Activated naive CD4-positive, alpha-beta T cell treated with Interleukin-2 at 50 U/mL for 16 hours (primary cell): ENCODE measurements around the gene ALLC.

Source experiments
- DNase-seq: peaks from one replicate; pipeline ENCODE4 v3.0.0-alpha.2; 2020

The ALLC gene

GRCh38 chr2:3680548-3681345 is 22.7 kb downstream of the ALLC start:
- DNase-seq: no peak

GRCh38 chr2:3681625-3682024 is 23.6 kb downstream of the ALLC start:
- DNase-seq: no peak

GRCh38 chr2:3682811-3683210 is 24.8 kb downstream of the ALLC start:
- DNase-seq: no peak

- DNase-seq: no peak
Measured at GRCh38 chr2:3683748-3684454, 25.9 kb downstream of the ALLC start.

GRCh38 chr2:3689998-3690748 is 32.2 kb downstream of the ALLC start:
- DNase-seq: no peak

GRCh38 chr2:3692375-3692774 is 34.4 kb downstream of the ALLC start:
- no peak for DNase-seq

- no peak for DNase-seq
Measured at GRCh38 chr2:3696545-3696944, 38.5 kb downstream of the ALLC start.

- no peak for DNase-seq
Measured at GRCh38 chr2:3701071-3701470, 43.1 kb downstream of the ALLC start.

- no peak for DNase-seq
Measured at GRCh38 chr2:3703236-3703756, 45.3 kb downstream of the ALLC start, which contains the start of gene DCDC2C. Gene DCDC2C (plus strand): TSS chr2:3703575. CDS start chr2:3703752, 177 bp downstream.

- DNase-seq: no peak
Measured at GRCh38 chr2:3703757-3704355, 45.9 kb downstream of the ALLC start.

GRCh38 chr2:3704692-3705091 is 46.7 kb downstream of the ALLC start:
- no peak for DNase-seq

GRCh38 chr2:3705782-3706181 is 47.8 kb downstream of the ALLC start:
- no peak for DNase-seq

- DNase-seq: no peak
Measured at GRCh38 chr2:3706892-3707291, 48.9 kb downstream of the ALLC start.

- DNase-seq: no peak
Measured at GRCh38 chr2:3708576-3708975, 50.6 kb downstream of the ALLC start.

- DNase-seq: no peak
Measured at GRCh38 chr2:3709225-3709624, 51.2 kb downstream of the ALLC start.

- DNase-seq: no peak
Measured at GRCh38 chr2:3712424-3712823, 54.4 kb downstream of the ALLC start.

GRCh38 chr2:3712831-3713503 is 55.0 kb downstream of the ALLC start:
- no peak for DNase-seq

GRCh38 chr2:3718679-3719078 is 60.7 kb downstream of the ALLC start:
- no peak for DNase-seq

- no peak for DNase-seq
Measured at GRCh38 chr2:3725002-3725401, 67.0 kb downstream of the ALLC start.

GRCh38 chr2:3725458-3726250 is 67.7 kb downstream of the ALLC start:
- no peak for DNase-seq

- no peak for DNase-seq
Measured at GRCh38 chr2:3726511-3726910, 68.5 kb downstream of the ALLC start.
